HUES64 (cell line): ENCODE data around the gene DCLK1.

Experiments
- H3K27ac ChIP-seq: 2 replicates; pipeline ENCODE4 v1.7.0; 2013; ENCODE audit warnings: low read depth, low read length, inconsistent platforms
- H3K27me3 ChIP-seq: 2 replicates; pipeline ENCODE4 v1.6.1; 2013; ENCODE audit warnings: mild to moderate bottlenecking, low read length; ENCODE audit not compliant: insufficient read depth
- H3K36me3 ChIP-seq: 2 replicates; pipeline ENCODE4 v1.6.1; 2013; ENCODE audit warnings: mild to moderate bottlenecking, low read length; ENCODE audit not compliant: insufficient read depth
- H3K4me1 ChIP-seq: 2 replicates; pipeline ENCODE4 v1.6.1; 2013; ENCODE audit warnings: mild to moderate bottlenecking, low read length, moderate library complexity; ENCODE audit not compliant: insufficient read depth
- H3K4me3 ChIP-seq: 2 replicates; pipeline ENCODE4 v1.5.1; 2013; ENCODE audit warnings: mild to moderate bottlenecking, low read length, moderate library complexity
- H3K9ac ChIP-seq: 2 replicates; pipeline ENCODE4 v1.6.1; 2013; ENCODE audit warnings: mild to moderate bottlenecking, low read depth, low read length
- H3K9me3 ChIP-seq: 2 replicates; pipeline ENCODE4 v1.6.1; 2013; ENCODE audit warnings: low read depth, low read length; ENCODE audit not compliant: insufficient read depth
- WGBS: fragments of 150-250, 120-280 bp; methylation state at CpG from one replicate; pipeline ENCODE4 v1.1.7; 2013; ENCODE audit warnings: missing lambda C conversion rate; 5-methylcytosine and 5-hydroxymethylcytosine counted together

The DCLK1 gene

DNA sequence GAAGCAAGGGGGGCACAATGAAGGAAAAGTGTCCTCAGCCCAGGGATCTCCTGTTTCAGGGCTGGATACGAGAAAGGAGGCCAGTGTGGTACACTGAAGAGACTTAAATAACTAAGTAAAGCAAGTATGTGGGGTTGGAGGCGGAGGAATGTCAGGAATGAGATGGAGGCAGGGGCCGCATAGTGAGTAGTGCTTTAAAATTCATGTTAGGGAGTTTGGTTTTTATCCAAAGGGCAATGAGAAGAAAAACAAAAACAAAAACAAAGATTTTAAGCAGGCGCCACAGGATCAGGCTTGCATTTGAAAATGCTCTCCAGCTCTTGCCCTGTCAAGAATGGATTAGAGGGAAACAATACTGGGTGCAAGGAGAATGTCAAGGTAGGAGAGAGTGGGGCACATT is 273.4 kb downstream of the DCLK1 start:
- H3K27ac ChIP-seq, result peak overlapping the region; percentile 93
- H3K4me1 ChIP-seq, result peaks cover 70% of the 10 kb centered on the region
- 21% methylated on average over 4 of the region's 4 CpGs for WGBS
- 0 out of 2 replicates have a peak overlapping the region, but pooled peaks have one; percentile 6 for H3K4me3 ChIP-seq
- H3K36me3 ChIP-seq, result peaks cover 10% of the 10 kb centered on the region; the same call in 1 of the 2 replicates
- peak overlapping the region; percentile 62 for H3K9ac ChIP-seq
- H3K27me3 ChIP-seq, result no peaks in the 10 kb centered on the region
- no peaks in the 10 kb centered on the region for H3K9me3 ChIP-seq

DNA sequence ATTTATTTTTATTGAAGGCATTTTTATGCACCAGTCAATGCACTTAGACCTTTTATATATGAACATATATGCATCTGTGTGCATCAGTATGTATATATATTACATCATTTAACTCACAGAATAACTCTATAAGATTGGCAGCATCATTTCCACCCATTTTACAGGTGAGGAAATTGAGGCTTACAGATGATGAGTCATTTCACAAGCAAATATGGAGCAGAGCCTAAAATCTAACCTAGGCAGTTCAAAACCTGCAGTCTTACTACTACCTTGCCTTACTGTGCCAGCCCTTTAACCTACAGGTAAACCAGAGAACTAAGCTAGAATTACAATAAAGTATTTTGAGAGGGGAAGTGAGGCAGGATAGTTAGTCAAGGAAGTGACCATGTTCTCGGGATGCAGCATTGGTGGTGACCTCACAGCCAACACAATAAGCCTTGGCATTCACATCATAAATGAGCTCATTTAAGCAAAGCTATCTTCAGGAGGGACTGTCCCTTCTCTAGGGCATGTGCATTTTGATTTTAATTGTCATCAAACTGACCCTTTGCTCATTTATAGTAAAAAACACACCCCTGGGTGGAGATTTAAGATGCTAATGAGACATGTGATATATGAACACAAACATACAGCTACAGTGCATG is 274.3 kb downstream of the DCLK1 start:
- Histone ChIP-seq H3K36me3 (peaks cover 17% of the 10 kb centered on the region; the same call in 1 of the 2 replicates), H3K4me3 (no peak overlapping the region), H3K27me3 (no peaks in the 10 kb centered on the region), H3K27ac (peak overlapping the region; percentile 93), H3K9ac (peak overlapping the region; percentile 62; the same call in 1 of the 2 replicates), H3K4me1 (peaks cover 70% of the 10 kb centered on the region), H3K9me3 (no peaks in the 10 kb centered on the region)
- WGBS, result 80% methylated on average over 1 of the region's 1 CpG

DNA sequence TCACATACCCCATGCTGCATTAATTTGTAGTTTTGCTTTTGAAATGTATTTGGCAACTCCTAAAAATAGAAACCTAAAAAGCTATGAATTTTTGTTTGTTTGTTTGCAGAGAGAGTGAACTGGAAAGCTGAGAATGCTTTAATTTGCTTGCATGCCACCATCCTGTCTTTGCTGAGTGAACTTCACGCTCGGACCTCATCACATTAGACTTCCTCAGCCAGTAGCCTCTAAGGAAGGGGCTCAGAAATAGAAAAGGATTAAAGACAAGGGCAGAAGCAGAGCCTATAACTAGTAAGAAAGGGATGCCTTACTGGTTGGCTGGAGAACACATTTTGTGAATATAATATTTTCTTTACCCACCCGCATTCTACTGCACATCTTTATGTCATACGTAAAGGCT is 275.1 kb downstream of the DCLK1 start:
- no peaks in the 10 kb centered on the region for H3K27me3 ChIP-seq
- H3K4me3 ChIP-seq, result 0 out of 2 replicates have a peak overlapping the region, but pooled peaks have one; percentile 3
- peaks cover 76% of the 10 kb centered on the region for H3K4me1 ChIP-seq
- H3K36me3 ChIP-seq, result peaks cover 17% of the 10 kb centered on the region; the same call in 1 of the 2 replicates
- H3K9me3 ChIP-seq, result no peaks in the 10 kb centered on the region
- WGBS, result 19% methylated on average over 2 of the region's 4 CpGs
- H3K9ac ChIP-seq, result peak overlapping the region; percentile 59
- H3K27ac ChIP-seq, result peak overlapping the region; percentile 93

DNA sequence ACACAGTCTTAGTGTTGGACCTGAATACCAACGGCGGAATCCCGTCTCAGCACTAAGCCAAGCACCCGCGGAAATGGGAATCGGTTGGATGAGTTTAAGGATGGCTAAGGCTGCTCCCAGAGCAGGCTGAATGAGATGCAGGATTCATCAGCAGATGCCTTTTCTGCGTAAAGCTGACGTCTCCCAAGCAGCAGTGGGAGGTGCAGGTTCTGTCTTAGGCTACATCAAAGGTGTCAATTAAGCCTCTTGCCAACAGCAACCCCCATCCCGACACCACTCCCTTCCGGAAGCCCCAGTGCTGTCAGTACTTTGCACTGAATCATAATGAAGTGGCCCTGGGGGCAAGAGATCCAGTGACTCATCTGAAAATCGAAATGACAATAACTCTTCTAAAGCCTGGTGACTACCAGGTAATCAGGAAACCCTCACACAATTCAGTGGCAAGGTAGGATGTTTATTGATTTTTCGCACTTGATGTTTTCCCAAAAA is 275.6 kb downstream of the DCLK1 start:
- no peaks in the 10 kb centered on the region for H3K9me3 ChIP-seq
- H3K4me1 ChIP-seq, result peaks cover 79% of the 10 kb centered on the region
- peak overlapping the region; percentile 59 for H3K9ac ChIP-seq
- peak overlapping the region; percentile 93 for H3K27ac ChIP-seq
- 3% methylated on average over 12 of the region's 12 CpGs for WGBS
- H3K36me3 ChIP-seq, result peaks cover 21% of the 10 kb centered on the region; the same call in 1 of the 2 replicates
- H3K27me3 ChIP-seq, result no peaks in the 10 kb centered on the region
- H3K4me3 ChIP-seq, result peak overlapping the region; percentile 51

DNA sequence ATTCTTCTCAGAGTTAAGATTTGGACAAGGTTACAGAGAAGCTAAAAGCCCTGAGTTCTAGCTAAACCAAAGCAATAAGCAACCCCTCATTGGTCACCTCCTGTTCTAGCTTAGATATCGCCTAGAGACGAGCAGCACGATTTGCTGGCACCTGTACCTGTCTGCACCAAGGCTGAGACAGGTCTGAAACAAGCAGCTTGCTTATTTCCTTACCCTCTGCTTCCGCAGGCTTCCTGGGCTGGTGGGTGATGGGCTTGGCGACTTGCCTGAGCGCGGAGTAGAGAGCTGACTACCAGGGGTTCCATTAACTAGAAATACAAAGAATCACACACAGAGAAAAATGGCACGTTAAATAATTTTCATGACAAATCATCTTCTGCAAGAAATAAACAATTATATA is 276.9 kb downstream of the DCLK1 start:
- no peaks in the 10 kb centered on the region for H3K9me3 ChIP-seq

DNA sequence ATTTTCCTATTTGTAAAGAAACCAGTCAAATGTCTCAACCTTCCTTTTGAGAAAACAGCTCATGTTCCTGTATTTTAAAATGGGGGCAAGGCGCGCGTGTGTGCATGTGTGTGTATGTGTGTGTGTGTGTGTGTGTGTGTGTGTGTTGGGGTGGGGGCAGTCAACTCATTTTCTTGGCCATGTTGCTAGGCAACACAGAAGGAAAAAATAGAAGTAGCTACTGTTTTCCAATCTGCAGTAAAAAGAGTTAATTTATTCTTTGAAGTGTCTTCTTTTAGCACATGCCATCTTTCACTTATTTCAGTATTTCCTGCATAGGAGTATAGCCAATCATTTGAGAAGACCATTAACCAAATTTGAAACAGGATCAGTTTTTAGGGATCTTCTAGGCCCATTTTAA is 279.3 kb downstream of the DCLK1 start:
- no peak overlapping the region for H3K9ac ChIP-seq
- no peak overlapping the region for H3K27ac ChIP-seq
- H3K9me3 ChIP-seq, result no peaks in the 10 kb centered on the region
- H3K4me1 ChIP-seq, result peaks cover 59% of the 10 kb centered on the region
- H3K4me3 ChIP-seq, result no peak overlapping the region
- H3K36me3 ChIP-seq, result peaks cover 26% of the 10 kb centered on the region; the same call in 1 of the 2 replicates
- WGBS, result 93% methylated on average over 3 of the region's 3 CpGs
- no peaks in the 10 kb centered on the region for H3K27me3 ChIP-seq

More for the DNA sequence above, 276.9 kb downstream of the DCLK1 start:
- WGBS, result 44% methylated on average over 8 of the region's 8 CpGs
- Histone ChIP-seq H3K4me3 (peak overlapping the region; percentile 51; the same call in 1 of the 2 replicates), H3K36me3 (peaks cover 26% of the 10 kb centered on the region; the same call in 1 of the 2 replicates), H3K4me1 (peaks cover 78% of the 10 kb centered on the region), H3K27me3 (no peaks in the 10 kb centered on the region), H3K9ac (peak overlapping the region; percentile 54; the same call in 1 of the 2 replicates), H3K27ac (peak overlapping the region; percentile 23; the same call in 1 of the 2 replicates)

DNA sequence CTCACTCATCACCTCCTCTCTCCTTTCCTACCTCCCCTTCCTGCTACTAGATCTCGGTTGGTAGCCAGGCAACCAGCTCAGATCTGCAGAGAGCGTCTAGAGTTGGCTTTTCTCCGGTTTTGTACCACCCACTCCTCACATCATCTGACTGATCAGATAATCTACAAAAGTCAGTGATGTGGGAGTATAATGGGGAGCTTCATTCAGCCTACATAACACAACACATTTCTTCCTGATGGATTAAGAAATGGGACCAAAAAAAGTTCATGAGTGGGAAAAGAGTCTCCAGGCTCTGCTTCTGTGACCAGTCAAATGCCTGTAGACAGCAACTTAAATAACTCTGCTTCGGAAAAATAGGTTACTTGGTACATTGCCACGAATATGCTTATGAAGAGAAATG is 279.8 kb downstream of the DCLK1 start:
- H3K4me1 ChIP-seq, result peaks cover 54% of the 10 kb centered on the region
- WGBS, result 87% methylated on average over 3 of the region's 5 CpGs
- peaks cover 30% of the 10 kb centered on the region; the same call in 1 of the 2 replicates for H3K36me3 ChIP-seq
- H3K9me3 ChIP-seq, result no peaks in the 10 kb centered on the region
- no peaks in the 10 kb centered on the region for H3K27me3 ChIP-seq
- no peak overlapping the region for H3K27ac ChIP-seq
- H3K9ac ChIP-seq, result no peak overlapping the region
- no peak overlapping the region for H3K4me3 ChIP-seq

DNA sequence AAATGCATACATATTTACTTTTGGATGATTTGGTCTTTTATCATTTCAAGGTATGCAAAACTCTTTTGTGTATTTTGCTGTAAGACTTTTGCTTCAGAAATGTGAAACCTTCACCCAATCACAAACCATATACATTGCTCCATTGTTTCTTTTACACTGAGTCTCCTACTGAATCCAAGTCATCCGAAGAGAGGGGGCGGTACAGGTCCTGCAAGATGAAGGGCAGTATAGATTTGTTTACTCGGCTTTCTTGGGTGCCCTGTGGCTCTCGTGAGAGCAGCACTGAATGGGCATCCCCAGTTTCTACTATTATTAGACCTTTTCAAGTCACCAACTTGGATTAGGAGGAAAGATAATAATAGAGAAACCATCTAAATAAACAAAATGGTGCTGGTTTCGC is 280.6 kb downstream of the DCLK1 start:
- WGBS, result 84% methylated on average over 5 of the region's 5 CpGs
- Histone ChIP-seq H3K4me1 (peaks cover 48% of the 10 kb centered on the region), H3K27ac (no peak overlapping the region), H3K4me3 (no peak overlapping the region), H3K9me3 (no peaks in the 10 kb centered on the region), H3K27me3 (no peaks in the 10 kb centered on the region), H3K9ac (no peak overlapping the region), H3K36me3 (peaks cover 30% of the 10 kb centered on the region; the same call in 1 of the 2 replicates)

DNA sequence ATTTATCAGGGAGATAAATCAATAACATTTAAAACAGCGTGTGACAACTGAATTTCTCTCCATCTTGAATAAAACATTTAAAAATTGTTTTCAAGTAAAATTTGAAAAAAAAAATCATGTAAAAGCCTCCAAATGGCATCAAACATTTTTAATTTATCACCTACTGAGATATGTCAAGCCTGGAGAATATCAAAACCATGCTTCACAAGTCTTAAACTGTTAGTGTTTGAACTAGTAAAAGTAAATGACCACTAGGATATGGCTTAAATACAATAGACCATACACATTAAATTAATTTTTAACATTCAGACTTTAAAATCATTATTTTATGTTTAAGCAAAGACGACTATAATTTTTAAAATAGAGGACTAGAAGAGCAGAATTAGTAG is 281.9 kb downstream of the DCLK1 start:
- WGBS, result 70% methylated on average over 1 of the region's 2 CpGs
- Histone ChIP-seq H3K9ac (no peak overlapping the region), H3K4me3 (no peak overlapping the region), H3K27ac (no peak overlapping the region), H3K4me1 (peaks cover 36% of the 10 kb centered on the region), H3K36me3 (peaks cover 30% of the 10 kb centered on the region; the same call in 1 of the 2 replicates), H3K9me3 (no peaks in the 10 kb centered on the region), H3K27me3 (no peaks in the 10 kb centered on the region)

DNA sequence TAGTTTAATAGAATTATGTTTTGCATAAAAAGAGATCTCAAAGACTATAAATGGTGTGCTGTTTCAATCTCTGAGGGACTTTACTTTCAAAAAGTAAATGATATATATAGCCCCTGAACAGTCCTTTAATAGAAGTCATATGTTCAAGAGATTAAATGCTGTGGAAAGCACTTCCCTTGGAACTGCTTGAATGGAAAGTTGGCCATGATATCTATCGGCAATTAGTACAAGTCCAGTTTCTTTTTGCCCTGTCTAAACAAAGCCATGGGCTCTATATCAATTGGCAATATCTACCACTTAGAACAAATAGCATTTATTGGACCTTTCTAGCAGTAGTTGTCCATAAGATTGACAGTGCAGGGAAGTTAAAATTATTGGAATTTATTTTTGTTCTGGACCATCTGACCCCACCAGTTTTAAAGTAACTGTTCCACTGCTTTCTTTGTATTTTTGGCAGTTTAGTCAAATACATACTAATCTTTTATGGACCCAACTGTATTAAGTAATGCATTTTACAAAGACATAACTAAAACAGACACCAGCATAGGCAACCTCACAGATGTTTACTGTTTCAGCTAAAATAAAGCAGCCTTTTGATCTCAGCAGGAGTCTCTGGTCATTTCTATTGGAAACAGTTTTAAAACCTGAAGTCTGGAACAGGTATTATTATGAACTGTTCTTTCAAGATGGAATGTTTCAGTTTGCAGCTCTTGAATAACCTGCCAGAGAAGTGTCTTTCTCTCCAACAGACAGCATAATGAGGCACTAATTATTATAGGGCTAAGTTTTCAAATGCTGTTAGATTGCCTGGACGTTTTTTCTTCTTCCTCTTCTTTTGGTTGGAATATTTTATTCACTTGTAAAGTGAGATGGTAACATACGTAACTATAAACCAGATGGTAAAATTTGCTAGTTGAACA is 282.6 kb downstream of the DCLK1 start:
- H3K4me3 ChIP-seq, result no peak overlapping the region
- no peak overlapping the region for H3K27ac ChIP-seq
- H3K4me1 ChIP-seq, result peaks cover 29% of the 10 kb centered on the region
- H3K36me3 ChIP-seq, result peaks cover 28% of the 10 kb centered on the region; the same call in 1 of the 2 replicates
- H3K9ac ChIP-seq, result no peak overlapping the region
- H3K9me3 ChIP-seq, result no peaks in the 10 kb centered on the region
- H3K27me3 ChIP-seq, result no peaks in the 10 kb centered on the region
- 58% methylated on average over 2 of the region's 3 CpGs for WGBS

DNA sequence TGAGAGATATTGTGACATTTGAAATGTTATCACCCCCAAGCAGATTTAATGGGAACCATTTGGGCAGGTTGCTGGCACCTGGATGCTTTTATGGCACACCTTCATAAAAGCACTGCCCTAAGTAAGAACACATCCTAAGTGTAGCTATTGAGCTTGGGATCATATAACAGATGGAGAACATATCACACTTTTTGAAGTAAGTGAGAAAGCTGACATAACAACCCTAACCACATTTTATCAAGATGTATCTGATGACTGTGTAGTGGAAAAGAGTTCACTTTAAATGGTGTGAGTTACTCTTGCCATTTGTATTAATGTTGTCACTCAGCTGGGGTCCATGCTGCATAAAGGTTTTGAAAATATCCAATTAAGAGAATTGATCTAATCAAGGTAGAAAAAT is 287.9 kb downstream of the DCLK1 start:
- H3K4me1 ChIP-seq, result no peaks in the 10 kb centered on the region
- H3K36me3 ChIP-seq, result peaks cover 13% of the 10 kb centered on the region; the same call in 1 of the 2 replicates
- H3K27ac ChIP-seq, result no peak overlapping the region
- H3K9ac ChIP-seq, result no peak overlapping the region
- H3K27me3 ChIP-seq, result no peaks in the 10 kb centered on the region
- no peaks in the 10 kb centered on the region for H3K9me3 ChIP-seq
- no peak overlapping the region for H3K4me3 ChIP-seq
